SK-N-SH treated with all-trans-retinoic acid at 6 μM for 48 hours (cell line): Measurements from ENCODE around the gene FCER2.

Experiments
- ATAC-seq: fragments of 200-7000 bp; cut with Tn5 transposase; 3 replicates; pipeline ENCODE4 v1.9.1; 2020; ENCODE audit warnings: mild to moderate bottlenecking, moderate library complexity
- BACH2 ChIP-seq: fragments of 250-450 bp; sonication (Bioruptor Pico); IDR thresholded peaks from 2 replicates; pipeline ENCODE4 v1.9.0; 2021; ENCODE audit warnings: mild to moderate bottlenecking, borderline replicate concordance
- CREB5 ChIP-seq: fragments of 250-450 bp; sonication (Bioruptor Pico); IDR thresholded peaks from 2 replicates; pipeline ENCODE4 v1.5.1; 2020; ENCODE audit warnings: low read depth, mild to moderate bottlenecking, moderate library complexity
- CSDC2 ChIP-seq: fragments of 250-450 bp; sonication (Bioruptor Pico); IDR thresholded peaks from 2 replicates; pipeline ENCODE4 v1.5.0; 2020; ENCODE audit warnings: mild to moderate bottlenecking, moderate library complexity
- CSRNP3 ChIP-seq: fragments of 250-450 bp; sonication (Bioruptor Pico); IDR thresholded peaks from 2 replicates; pipeline ENCODE4 v1.5.1; 2021; ENCODE audit warnings: mild to moderate bottlenecking, moderate library complexity
- ESRRG ChIP-seq: fragments of 250-450 bp; sonication (Bioruptor Pico); IDR thresholded peaks from 2 replicates; pipeline ENCODE4 v1.6.1; 2021; ENCODE audit warnings: mild to moderate bottlenecking
- GLIS3 ChIP-seq: fragments of 250-450 bp; sonication (Bioruptor Pico); IDR thresholded peaks from 2 replicates; pipeline ENCODE4 v1.5.0; 2020; ENCODE audit warnings: mild to moderate bottlenecking, moderate library complexity
- ISL1 ChIP-seq: fragments of 250-450 bp; sonication (Bioruptor Pico); IDR thresholded peaks from 2 replicates; pipeline ENCODE4 v2.1.2; 2022; ENCODE audit warnings: mild to moderate bottlenecking, moderate library complexity
- PATZ1 ChIP-seq: fragments of 250-450 bp; sonication (Bioruptor Pico); IDR thresholded peaks from 2 replicates; pipeline ENCODE4 v1.8.0; 2020; ENCODE audit warnings: mild to moderate bottlenecking, moderate library complexity, borderline replicate concordance
- POU6F1 ChIP-seq: fragments of 250-450 bp; sonication (Bioruptor Pico); IDR thresholded peaks from 2 replicates; pipeline ENCODE4 v1.8.0; 2021; ENCODE audit warnings: low read depth, mild to moderate bottlenecking, moderate library complexity, borderline replicate concordance
- PPARA ChIP-seq: fragments of 250-450 bp; sonication (Bioruptor Pico); IDR thresholded peaks from 2 replicates; pipeline ENCODE4 v1.5.0; 2020; ENCODE audit warnings: mild to moderate bottlenecking, borderline replicate concordance
- SNAI2 ChIP-seq: fragments of 250-450 bp; sonication (Bioruptor Pico); IDR thresholded peaks from 2 replicates; pipeline ENCODE4 v1.5.0; 2020; ENCODE audit warnings: mild to moderate bottlenecking, moderate library complexity
- TCF4 ChIP-seq: fragments of 250-450 bp; sonication (Bioruptor Pico); IDR thresholded peaks from 2 replicates; pipeline ENCODE4 v1.8.0; 2021; ENCODE audit warnings: mild to moderate bottlenecking, moderate library complexity, borderline replicate concordance
- TSHZ2 ChIP-seq: fragments of 250-450 bp; sonication (Bioruptor Pico); IDR thresholded peaks from 2 replicates; pipeline ENCODE4 v1.5.0; 2020; ENCODE audit warnings: mild to moderate bottlenecking, moderate library complexity
- ZC3H10 ChIP-seq: fragments of 250-450 bp; sonication (Bioruptor Pico); IDR thresholded peaks from 2 replicates; pipeline ENCODE4 v1.5.1; 2021; ENCODE audit warnings: mild to moderate bottlenecking, moderate library complexity
- ZFP3 ChIP-seq: fragments of 250-450 bp; sonication (Bioruptor Pico); IDR thresholded peaks from 2 replicates; pipeline ENCODE4 v1.5.0; 2020; ENCODE audit warnings: mild to moderate bottlenecking, moderate library complexity
- ZNF565 ChIP-seq: fragments of 450-650 bp; formaldehyde crosslinking; conservative IDR thresholded peaks from 2 replicates; pipeline ENCODE4 v1.5.0; 2020; ENCODE audit warnings: low read depth, mild to moderate bottlenecking, moderate library complexity
- ZNF70 ChIP-seq: fragments of 450-650 bp; formaldehyde crosslinking; IDR thresholded peaks from 2 replicates; pipeline ENCODE4 v1.5.0; 2020; ENCODE audit warnings: mild to moderate bottlenecking, moderate library complexity

Gene FCER2

GRCh38 chr19:7672522-7672921 lies 29.4 kb downstream of the FCER2 start:
- TF ChIP-seq CSRNP3 (CRISPR knock-in tag) (no peak), ISL1 (CRISPR knock-in tag) (no peak), TCF4 (CRISPR knock-in tag) (no peak), GLIS3 (CRISPR knock-in tag) (no peak), CREB5 (CRISPR knock-in tag) (no peak), ZC3H10 (CRISPR knock-in tag) (no peak), PPARA (CRISPR knock-in tag) (no peak), POU6F1 (no peak), CSDC2 (CRISPR knock-in tag) (no peak), BACH2 (CRISPR knock-in tag) (no peak), SNAI2 (CRISPR knock-in tag) (no peak), ESRRG (CRISPR knock-in tag) (no peak), PATZ1 (CRISPR knock-in tag) (no peak), TSHZ2 (CRISPR knock-in tag) (no peak), ZNF70 (no peak), ZFP3 (CRISPR knock-in tag) (no peak)
- TF ChIP-seq, all 23 proteins: peak for 0

GRCh38 chr19:7670790-7671189 lies 31.1 kb downstream of the FCER2 start:
- no peak for ATAC-seq
- TF ChIP-seq TSHZ2 (CRISPR knock-in tag): no peak
- no peak for TF ChIP-seq ZC3H10 (CRISPR knock-in tag)
- TF ChIP-seq CSRNP3 (CRISPR knock-in tag): no peak
- no peak for TF ChIP-seq ZNF565 (CRISPR knock-in tag)
- no peak for TF ChIP-seq GLIS3 (CRISPR knock-in tag)

More at GRCh38 chr19:7672522-7672921, 29.4 kb downstream of the FCER2 start:
- no peak for ATAC-seq
